Mesothelial cell of epicardium (in vitro differentiated cells): ENCODE measurements around the gene WTAP. TPM values are rescaled to one million over a fixed set of nuclear protein-coding genes. Genes with fewer than 3 reads are reported as not detected.

Experiments
- DNase-seq, 2 experiments: peaks; one replicate each; pipeline ENCODE4 v3.0.0; 2021; ENCODE audit warnings: low spot score in 2 of 2; ENCODE audit not compliant: unreplicated experiment in 2 of 2
- H3K27ac Mint-ChIP-seq: 2 replicates; pipeline ENCODE4 v1.8.0; 2021; ENCODE audit warnings: mixed read lengths
- H3K27me3 Mint-ChIP-seq: 2 replicates; pipeline ENCODE4 v1.8.0; 2021; ENCODE audit warnings: low read depth, mixed read lengths
- H3K36me3 Mint-ChIP-seq: 2 replicates; pipeline ENCODE4 v1.8.0; 2021; ENCODE audit warnings: mixed read lengths
- H3K4me1 Mint-ChIP-seq: 2 replicates; pipeline ENCODE4 v1.8.0; 2021; ENCODE audit warnings: mixed read lengths
- H3K4me3 Mint-ChIP-seq: 2 replicates; pipeline ENCODE4 v1.8.0; 2021; ENCODE audit warnings: mild to moderate bottlenecking, moderate library complexity, mixed read lengths
- H3K9me3 Mint-ChIP-seq: 2 replicates; pipeline ENCODE4 v1.8.0; 2021; ENCODE audit warnings: mixed read lengths
- total RNA-seq: library from RNA; stranded (reverse); gene quantifications from 3 replicates; pipeline ENCODE4 v1.2.1, GENCODE V29; 2021
- TF ChIP-seq, protein P1 (sequence below): fragments of 200-600 bp; sonication (generic); IDR thresholded peaks from one replicate; pipeline ENCODE4 v1.5.0; 2021; ENCODE audit warnings: antibody characterized with exemption; ENCODE audit not compliant: unreplicated experiment

Gene WTAP
- total RNA-seq, 1 donor from 2014 or later, result 116 TPM

DNA sequence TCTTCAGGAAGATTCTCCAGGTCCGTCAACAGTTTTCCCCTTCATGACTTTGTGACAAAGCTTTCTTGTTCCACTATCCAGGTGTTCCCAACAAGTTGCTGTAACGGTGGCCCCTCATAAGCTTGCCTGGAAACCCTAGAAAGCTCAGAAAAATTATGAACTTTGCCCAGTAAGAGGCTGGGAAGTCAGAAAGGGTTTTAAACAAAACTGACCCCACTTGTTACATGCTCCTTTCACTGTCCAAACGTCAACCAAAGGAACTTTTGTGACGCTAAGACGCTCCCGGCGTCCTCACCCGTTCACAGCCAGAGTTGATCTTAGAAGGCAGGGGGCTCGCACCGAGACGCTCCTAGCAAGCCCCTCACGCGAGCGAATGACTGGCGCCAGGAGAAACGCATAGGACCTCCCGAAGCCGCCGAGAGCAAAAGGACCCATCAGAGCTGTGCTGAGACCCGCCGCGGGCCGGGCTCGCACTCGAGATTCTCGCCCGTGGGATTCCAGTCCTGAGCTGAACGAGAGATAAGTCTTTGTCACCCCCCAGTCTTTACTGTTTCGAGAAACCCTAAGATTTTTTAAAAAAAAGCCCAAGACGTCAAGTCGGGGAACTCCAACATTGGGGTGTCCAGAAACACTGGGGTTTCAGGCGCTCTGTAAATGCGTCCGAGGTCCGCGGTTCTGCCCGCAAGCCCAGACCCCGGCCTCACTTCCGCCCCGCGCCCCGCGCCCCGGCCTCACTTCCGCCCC is 34.0 kb downstream of the WTAP start:
- Mint-ChIP-seq H3K27me3 (no peaks in the 10 kb centered on the region), H3K9me3 (no peaks in the 10 kb centered on the region), H3K4me3 (peak overlapping the region; percentile 93), H3K4me1 (peaks cover 25% of the 10 kb centered on the region), H3K27ac (peak overlapping the region; percentile 99), H3K36me3 (peaks cover 20% of the 10 kb centered on the region)
- TF ChIP-seq, protein P1, sequence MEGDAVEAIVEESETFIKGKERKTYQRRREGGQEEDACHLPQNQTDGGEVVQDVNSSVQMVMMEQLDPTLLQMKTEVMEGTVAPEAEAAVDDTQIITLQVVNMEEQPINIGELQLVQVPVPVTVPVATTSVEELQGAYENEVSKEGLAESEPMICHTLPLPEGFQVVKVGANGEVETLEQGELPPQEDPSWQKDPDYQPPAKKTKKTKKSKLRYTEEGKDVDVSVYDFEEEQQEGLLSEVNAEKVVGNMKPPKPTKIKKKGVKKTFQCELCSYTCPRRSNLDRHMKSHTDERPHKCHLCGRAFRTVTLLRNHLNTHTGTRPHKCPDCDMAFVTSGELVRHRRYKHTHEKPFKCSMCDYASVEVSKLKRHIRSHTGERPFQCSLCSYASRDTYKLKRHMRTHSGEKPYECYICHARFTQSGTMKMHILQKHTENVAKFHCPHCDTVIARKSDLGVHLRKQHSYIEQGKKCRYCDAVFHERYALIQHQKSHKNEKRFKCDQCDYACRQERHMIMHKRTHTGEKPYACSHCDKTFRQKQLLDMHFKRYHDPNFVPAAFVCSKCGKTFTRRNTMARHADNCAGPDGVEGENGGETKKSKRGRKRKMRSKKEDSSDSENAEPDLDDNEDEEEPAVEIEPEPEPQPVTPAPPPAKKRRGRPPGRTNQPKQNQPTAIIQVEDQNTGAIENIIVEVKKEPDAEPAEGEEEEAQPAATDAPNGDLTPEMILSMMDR, result no peak
- no peak for DNase-seq

DNA sequence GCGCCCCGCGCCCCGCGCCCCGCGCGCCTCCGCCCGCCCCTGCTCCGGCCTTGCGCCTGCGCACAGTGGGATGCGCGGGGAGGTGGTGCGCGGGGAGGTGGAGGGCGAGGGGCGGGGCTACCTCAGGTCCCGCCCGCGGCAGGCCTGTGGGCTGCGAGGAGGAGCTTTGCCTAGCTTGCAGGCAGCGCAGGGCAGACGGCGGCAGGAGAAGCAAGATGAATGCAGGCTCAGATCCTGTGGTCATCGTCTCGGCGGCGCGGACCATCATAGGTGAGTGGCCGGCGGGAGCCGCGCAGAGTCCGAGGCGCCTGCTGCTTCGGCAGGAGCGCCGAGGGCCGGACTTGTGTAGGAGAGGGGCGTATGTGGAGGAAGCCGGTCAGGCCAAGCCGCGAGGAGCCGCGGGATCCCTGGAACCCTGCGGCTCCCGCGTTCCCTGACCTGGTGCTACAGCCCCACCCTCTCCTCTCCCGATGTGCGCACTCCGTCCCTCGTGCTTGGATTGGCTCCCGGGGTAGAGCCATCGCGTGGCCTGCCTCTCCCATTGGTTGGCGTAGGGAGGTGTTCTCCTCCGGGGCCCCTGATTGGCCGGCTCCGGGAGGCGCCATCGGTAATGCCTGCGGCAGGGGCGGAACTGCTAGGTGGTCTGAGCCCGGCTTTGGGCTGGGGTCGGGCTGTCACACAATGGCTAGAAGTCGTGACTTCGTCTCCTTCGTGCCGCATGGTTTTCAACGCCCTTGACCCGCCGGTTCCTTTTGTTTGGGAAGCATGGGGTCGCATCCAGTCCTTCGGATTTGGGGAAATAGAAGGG is 34.8 kb downstream of the WTAP start, which contains the start of gene ACAT2:
Gene ACAT2 (plus strand): TSS at position 173 of the 808 bp plus-strand sequence. CDS start 43 bp downstream, at position 216.
- H3K36me3 Mint-ChIP-seq, result peaks cover 20% of the 10 kb centered on the region
- DNase-seq, result peak; percentile 90 to 93
- no peaks in the 10 kb centered on the region for H3K9me3 Mint-ChIP-seq
- H3K27me3 Mint-ChIP-seq, result no peaks in the 10 kb centered on the region
- H3K27ac Mint-ChIP-seq, result peak within 1 kb of the TSS; percentile 99
- H3K4me3 Mint-ChIP-seq, result peak within 1 kb of the TSS; percentile 93
- TF ChIP-seq, protein P1, result no peak
- peaks cover 25% of the 10 kb centered on the region for H3K4me1 Mint-ChIP-seq

DNA sequence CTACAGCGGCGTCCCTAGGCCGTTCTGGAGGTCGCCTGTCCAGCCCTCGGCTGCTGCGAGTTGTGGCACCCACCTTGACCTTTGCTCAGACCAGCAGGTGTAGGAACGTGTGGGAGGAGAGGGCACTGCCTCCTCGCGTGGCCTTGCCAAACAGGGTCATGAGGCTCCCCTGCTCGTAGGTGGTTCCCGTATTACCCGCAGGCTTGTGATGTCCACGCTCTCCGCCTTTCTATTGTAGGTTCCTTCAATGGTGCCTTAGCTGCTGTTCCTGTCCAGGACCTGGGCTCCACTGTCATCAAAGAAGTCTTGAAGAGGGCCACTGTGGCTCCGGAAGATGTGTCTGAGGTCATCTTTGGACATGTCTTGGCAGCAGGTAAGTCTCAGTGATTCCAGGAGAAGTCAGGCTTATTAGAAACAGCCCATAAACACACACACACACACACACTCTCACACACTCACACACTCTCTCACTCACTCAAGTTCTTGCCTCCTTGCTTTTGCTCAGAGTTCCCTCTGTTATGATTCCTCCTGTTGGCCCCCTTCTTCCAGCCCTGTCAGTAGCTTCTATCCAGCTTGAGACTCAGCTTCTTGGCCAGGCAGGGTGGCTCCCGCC is 35.5 kb downstream of the WTAP start:
- Mint-ChIP-seq H3K4me3 (peak overlapping the region; percentile 93), H3K36me3 (peaks cover 22% of the 10 kb centered on the region), H3K27ac (peak overlapping the region; percentile 97), H3K4me1 (peaks cover 25% of the 10 kb centered on the region), H3K27me3 (no peaks in the 10 kb centered on the region), H3K9me3 (no peaks in the 10 kb centered on the region)
- TF ChIP-seq, protein P1, result no peak
- DNase-seq, result no peak

DNA sequence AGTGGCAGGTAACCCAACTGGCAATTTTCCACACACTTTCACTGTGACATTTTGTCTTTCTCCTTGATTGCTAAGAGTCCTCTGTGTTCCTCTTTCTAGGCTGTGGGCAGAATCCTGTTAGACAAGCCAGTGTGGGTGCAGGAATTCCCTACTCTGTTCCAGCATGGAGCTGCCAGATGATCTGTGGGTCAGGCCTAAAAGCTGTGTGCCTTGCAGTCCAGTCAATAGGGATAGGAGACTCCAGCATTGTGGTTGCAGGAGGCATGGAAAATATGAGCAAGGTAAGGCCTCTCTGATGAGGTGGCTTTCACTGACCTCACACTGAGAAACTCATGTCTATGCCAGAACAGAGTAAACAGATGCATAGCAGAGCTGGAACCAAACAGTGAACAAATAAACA is 39.6 kb downstream of the WTAP start:
- peaks cover 47% of the 10 kb centered on the region for H3K36me3 Mint-ChIP-seq
- TF ChIP-seq, protein P1, result no peak

DNA sequence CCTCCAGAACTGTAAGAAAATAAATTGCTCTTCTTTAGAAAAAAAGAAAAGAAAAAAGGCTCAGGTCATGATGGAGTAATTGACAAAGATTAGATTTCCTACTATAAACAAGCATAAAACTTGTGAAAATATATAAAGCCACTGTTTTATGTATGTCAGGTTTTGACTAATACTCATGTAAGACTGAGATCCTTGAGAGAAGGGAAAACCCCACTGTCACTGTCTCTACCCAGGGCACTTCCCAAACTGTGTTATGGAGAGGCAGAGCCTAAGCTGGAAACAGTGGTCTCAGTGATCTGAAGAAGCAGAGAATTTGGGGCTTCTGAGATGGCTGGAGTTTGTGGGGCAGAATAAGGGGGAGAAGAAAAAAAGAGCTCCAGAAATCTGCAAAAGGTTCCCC is 42.2 kb downstream of the WTAP start:
- Mint-ChIP-seq H3K36me3 (peaks cover 58% of the 10 kb centered on the region), H3K4me3 (no peak overlapping the region), H3K27me3 (no peaks in the 10 kb centered on the region), H3K4me1 (peaks cover 2% of the 10 kb centered on the region), H3K9me3 (peaks cover 13% of the 10 kb centered on the region), H3K27ac (no peak overlapping the region)
- TF ChIP-seq, protein P1, result no peak
- no peak for DNase-seq

More for the DNA sequence above, 39.6 kb downstream of the WTAP start:
- Mint-ChIP-seq H3K27me3 (no peaks in the 10 kb centered on the region), H3K9me3 (peaks cover 13% of the 10 kb centered on the region), H3K27ac (no peak overlapping the region), H3K4me3 (no peak overlapping the region), H3K4me1 (peaks cover 9% of the 10 kb centered on the region)
- DNase-seq, result no peak
